Muscle layer of colon (tissue), 2 donors: ENCODE data around the gene MTLN.
"Not testable (repeated sequence)": the region's sequence is repeated elsewhere in the genome, so short reads cannot be mapped to it uniquely, and the experiment has no call there.

Source experiments
- H3K27ac ChIP-seq: one replicate; pipeline ENCODE4 v1.7.0; 2013; ENCODE audit warnings: low read depth, mild to moderate bottlenecking, low read length, moderate library complexity
- H3K27me3 ChIP-seq, 2 donors: one replicate each; pipeline ENCODE4 v1.7.0; 2013; ENCODE audit warnings: low read length in 2 of 2, mild to moderate bottlenecking in 2 of 2; ENCODE audit not compliant: insufficient read depth in 2 of 2, control insufficient read depth in 1 of 2
- H3K36me3 ChIP-seq: one replicate; pipeline ENCODE4 v1.7.0; 2013; ENCODE audit warnings: mild to moderate bottlenecking, low read length; ENCODE audit not compliant: insufficient read depth
- H3K4me1 ChIP-seq: one replicate; pipeline ENCODE4 v1.7.0; 2013; ENCODE audit warnings: mild to moderate bottlenecking, low read length; ENCODE audit not compliant: insufficient read depth
- H3K4me3 ChIP-seq, 2 donors: one replicate each; pipeline ENCODE4 v1.7.0; 2013; ENCODE audit warnings: low read length in 2 of 2, low read depth in 1 of 2, mild to moderate bottlenecking in 1 of 2, moderate library complexity in 1 of 2
- H3K9ac ChIP-seq: one replicate; pipeline ENCODE4 v1.7.0; 2013; ENCODE audit warnings: low read length
- H3K9me3 ChIP-seq: one replicate; pipeline ENCODE4 v1.7.0; 2013; ENCODE audit warnings: mild to moderate bottlenecking, low read length
- donor health status: abdominal sarcoma.
- donor health status: Adenocarcinoma of cecum.

Gene MTLN

GRCh38 chr2:110211938-110212858 lies at the start of gene MTLN:
Gene MTLN (minus strand): TSS chr2:110212547. CDS start chr2:110212525, 22 bp downstream.
- peak within 1 kb of the TSS; percentile 52 for H3K27ac ChIP-seq
- no peaks in the 10 kb centered on the region for H3K36me3 ChIP-seq
- no peaks in the 10 kb centered on the region for H3K4me1 ChIP-seq
- no peaks in the 10 kb centered on the region for H3K9me3 ChIP-seq
- peak within 1 kb of the TSS; percentile 35 for H3K9ac ChIP-seq
- no peaks in the 10 kb centered on the region for H3K27me3 ChIP-seq
- H3K4me3 ChIP-seq, result peak within 1 kb of the TSS; percentile 56 to 93

- not testable (repeated sequence) for H3K36me3 ChIP-seq, H3K4me1 ChIP-seq, H3K9ac ChIP-seq, H3K4me3 ChIP-seq, H3K27ac ChIP-seq, H3K27me3 ChIP-seq, H3K9me3 ChIP-seq
Measured at GRCh38 chr2:110261910-110262309, 49.6 kb upstream of the MTLN start.

GRCh38 chr2:110248081-110248795 lies 35.9 kb upstream of the MTLN start:
- not testable (repeated sequence) for H3K9ac ChIP-seq, H3K9me3 ChIP-seq, H3K27ac ChIP-seq, H3K36me3 ChIP-seq, H3K4me3 ChIP-seq, H3K27me3 ChIP-seq, H3K4me1 ChIP-seq

GRCh38 chr2:110245488-110246435 lies 33.4 kb upstream of the MTLN start:
- H3K36me3 ChIP-seq, H3K4me1 ChIP-seq, H3K27ac ChIP-seq, H3K9me3 ChIP-seq, H3K4me3 ChIP-seq, H3K27me3 ChIP-seq, H3K9ac ChIP-seq: not testable (repeated sequence)

- H3K4me1 ChIP-seq, H3K36me3 ChIP-seq, H3K27ac ChIP-seq, H3K27me3 ChIP-seq, H3K9ac ChIP-seq, H3K4me3 ChIP-seq, H3K9me3 ChIP-seq: not testable (repeated sequence)
Measured at GRCh38 chr2:110243283-110243682, 30.9 kb upstream of the MTLN start.

GRCh38 chr2:110234514-110234913 lies 22.2 kb upstream of the MTLN start:
- H3K4me3 ChIP-seq, H3K4me1 ChIP-seq, H3K9ac ChIP-seq, H3K36me3 ChIP-seq, H3K9me3 ChIP-seq, H3K27me3 ChIP-seq, H3K27ac ChIP-seq: not testable (repeated sequence)

GRCh38 chr2:110229886-110230285 lies 17.5 kb upstream of the MTLN start:
- not testable (repeated sequence) for H3K4me1 ChIP-seq, H3K27me3 ChIP-seq, H3K9ac ChIP-seq, H3K9me3 ChIP-seq, H3K36me3 ChIP-seq, H3K4me3 ChIP-seq, H3K27ac ChIP-seq

GRCh38 chr2:110222626-110223025 lies 10.3 kb upstream of the MTLN start:
- H3K4me1 ChIP-seq, H3K9me3 ChIP-seq, H3K36me3 ChIP-seq, H3K9ac ChIP-seq, H3K27ac ChIP-seq, H3K4me3 ChIP-seq, H3K27me3 ChIP-seq: not testable (repeated sequence)

GRCh38 chr2:110221938-110222337 lies 9.6 kb upstream of the MTLN start:
- Histone ChIP-seq H3K9me3 (no peaks in the 10 kb centered on the region), H3K4me1 (no peaks in the 10 kb centered on the region), H3K27ac (no peak overlapping the region), H3K9ac (no peak overlapping the region), H3K4me3 (no peak overlapping the region), H3K27me3 (no peaks in the 10 kb centered on the region), H3K36me3 (no peaks in the 10 kb centered on the region)

- H3K9me3 ChIP-seq, result no peaks in the 10 kb centered on the region
- H3K27me3 ChIP-seq, result no peaks in the 10 kb centered on the region
- no peak overlapping the region for H3K27ac ChIP-seq
Measured at GRCh38 chr2:110220190-110220564, 7.8 kb upstream of the MTLN start.

GRCh38 chr2:110219496-110220189 lies 7.3 kb upstream of the MTLN start:
- Histone ChIP-seq H3K9ac (no peak overlapping the region), H3K27me3 (no peaks in the 10 kb centered on the region), H3K4me1 (no peaks in the 10 kb centered on the region), H3K27ac (no peak overlapping the region), H3K36me3 (no peaks in the 10 kb centered on the region), H3K9me3 (no peaks in the 10 kb centered on the region), H3K4me3 (no peak overlapping the region)

More at GRCh38 chr2:110220190-110220564, 7.8 kb upstream of the MTLN start:
- Histone ChIP-seq H3K9ac (no peak overlapping the region), H3K4me3 (no peak overlapping the region), H3K36me3 (no peaks in the 10 kb centered on the region), H3K4me1 (no peaks in the 10 kb centered on the region)
